ENCODE data around the gene RBMS1. TPM values are rescaled to one million over a fixed set of nuclear protein-coding genes. Genes with fewer than 3 reads are reported as not detected.

Gene RBMS1
- total and polyA plus RNA-seq, 2 of the 4 experiments (the other 2 are of a cell fraction), result 43.5 to 64.9 TPM

- H3K79me1 ChIP-seq (ENCODE audit: low read depth in 1 of 2, low read length in 2 of 2), result peaks cover 30 to 81% of the 10 kb centered on the region in 2 experiments
- H3K14ac ChIP-seq (replicated peaks; ENCODE audit: low read depth, low read length), result no peak overlapping the region
- H3K18ac ChIP-seq (ENCODE audit: low read depth, low read length), result no peak overlapping the region
- no TSS peak for BruUV-seq (replicated peaks)
- H4K91ac ChIP-seq (ENCODE audit: insufficient read depth, low read depth, low read length), result no peak overlapping the region
- no peak overlapping the region for H2BK120ac ChIP-seq (ENCODE audit: low read depth, low read length)
- H3K4me3 ChIP-seq (ENCODE audit: insufficient read depth, low read depth, low read length), result no peak overlapping the region
- no peaks in the 10 kb centered on the region for H3K27me3 ChIP-seq (ENCODE audit: control insufficient read depth, insufficient read depth, low read length)
- POLR2A ChIA-PET (ENCODE audit: unreplicated experiment), result no interaction called here
- dilution Hi-C loops (cut with HindIII; ENCODE audit: low sequenced_read_pairs, unreplicated experiment), result no loop called here
- no peak overlapping the region for H2BK5ac ChIP-seq (ENCODE audit: low read depth, low read length, poor library complexity, severe bottlenecking)
- no peak overlapping the region for H2BK15ac ChIP-seq (ENCODE audit: low read depth, low read length)
- no peaks in the 10 kb centered on the region for H3K9me3 ChIP-seq (ENCODE audit: control insufficient read depth, insufficient read depth, low read length)
- H2AK9ac ChIP-seq (replicated peaks; ENCODE audit: low read depth, low read length, poor library complexity), result no peak overlapping the region
- ATAC-seq (ENCODE audit: low read depth) (no peak), DNase-seq (no peak)
- H3K56ac ChIP-seq (ENCODE audit: extremely low read depth, insufficient read depth, low read length), result no peak overlapping the region
- intact Hi-C loops (cut with micrococcal nuclease), result loop anchor here (5.0 kb wide), 2 partner anchors 173 to 653 kb away; partner anchors contain the start of gene RBMS1
- TF ChIP-seq RAD21 (IDR thresholded peaks at IDR 0.05; ENCODE audit: low read length), result no peak
- no peak for TF ChIP-seq MAFK (IDR thresholded peaks at IDR 0.05; ENCODE audit: low read depth, low read length)
- TF ChIP-seq CHD1 (IDR thresholded peaks at IDR 0.05; ENCODE audit: low read depth, low read length), result no peak
- TF ChIP-seq RCOR1 (IDR thresholded peaks at IDR 0.05; ENCODE audit: insufficient replicate concordance, low read length), result no peak
- TF ChIP-seq, protein P1, sequence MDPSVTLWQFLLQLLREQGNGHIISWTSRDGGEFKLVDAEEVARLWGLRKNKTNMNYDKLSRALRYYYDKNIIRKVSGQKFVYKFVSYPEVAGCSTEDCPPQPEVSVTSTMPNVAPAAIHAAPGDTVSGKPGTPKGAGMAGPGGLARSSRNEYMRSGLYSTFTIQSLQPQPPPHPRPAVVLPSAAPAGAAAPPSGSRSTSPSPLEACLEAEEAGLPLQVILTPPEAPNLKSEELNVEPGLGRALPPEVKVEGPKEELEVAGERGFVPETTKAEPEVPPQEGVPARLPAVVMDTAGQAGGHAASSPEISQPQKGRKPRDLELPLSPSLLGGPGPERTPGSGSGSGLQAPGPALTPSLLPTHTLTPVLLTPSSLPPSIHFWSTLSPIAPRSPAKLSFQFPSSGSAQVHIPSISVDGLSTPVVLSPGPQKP (IDR thresholded peaks at IDR 0.05; ENCODE audit: borderline replicate concordance, low read depth, low read length), result no peak
- TF ChIP-seq, protein P2, sequence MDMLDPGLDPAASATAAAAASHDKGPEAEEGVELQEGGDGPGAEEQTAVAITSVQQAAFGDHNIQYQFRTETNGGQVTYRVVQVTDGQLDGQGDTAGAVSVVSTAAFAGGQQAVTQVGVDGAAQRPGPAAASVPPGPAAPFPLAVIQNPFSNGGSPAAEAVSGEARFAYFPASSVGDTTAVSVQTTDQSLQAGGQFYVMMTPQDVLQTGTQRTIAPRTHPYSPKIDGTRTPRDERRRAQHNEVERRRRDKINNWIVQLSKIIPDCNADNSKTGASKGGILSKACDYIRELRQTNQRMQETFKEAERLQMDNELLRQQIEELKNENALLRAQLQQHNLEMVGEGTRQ (IDR thresholded peaks at IDR 0.05; ENCODE audit: low read depth, low read length), result no peak
- no peak for TF ChIP-seq CTCF (conservative IDR thresholded peaks at IDR 0.05; ENCODE audit: low read depth, low read length)
- no peak for TF ChIP-seq NFE2L2 (IDR thresholded peaks at IDR 0.05; ENCODE audit: low read depth, low read length)
- TF ChIP-seq MAZ (IDR thresholded peaks at IDR 0.05; ENCODE audit: borderline replicate concordance, low read depth, low read length), result no peak
- TF ChIP-seq RFX5 (IDR thresholded peaks at IDR 0.05; ENCODE audit: low read depth, low read length), result no peak
- H4K20me1 ChIP-seq (ENCODE audit: insufficient read depth, low read length), result peaks cover 52% of the 10 kb centered on the region
- no peak overlapping the region for H3K4ac ChIP-seq (ENCODE audit: low read depth, low read length)
- no peak overlapping the region for H2AK5ac ChIP-seq (ENCODE audit: low read depth, low read length)
- in situ Hi-C loops (cut with MboI; ENCODE audit: low sequenced_read_pairs), result loop anchor here (5.0 kb wide), 1 partner anchor 673 kb away; no protein-coding TSS in a partner anchor
- no peak overlapping the region for H4K5ac ChIP-seq (ENCODE audit: low read depth, low read length)
- no peak overlapping the region for H3K27ac ChIP-seq (ENCODE audit: insufficient read depth, low read length)
- H3K4me1 ChIP-seq (ENCODE audit: control insufficient read depth, insufficient read depth, low read length), result peaks cover 11% of the 10 kb centered on the region
- H4K8ac ChIP-seq (ENCODE audit: low read depth in 2 of 2, low read length in 2 of 2), result no peak overlapping the region
- H3K23ac ChIP-seq (ENCODE audit: low read depth, low read length), result no peak overlapping the region
- no peak overlapping the region for H2BK20ac ChIP-seq (ENCODE audit: low read depth, low read length)
- H3K9ac ChIP-seq (ENCODE audit: low read depth, low read length), result no peak overlapping the region
- peaks cover 5% of the 10 kb centered on the region for H3K36me3 ChIP-seq (ENCODE audit: control insufficient read depth, insufficient read depth, low read length)
- CTCF ChIA-PET, result no interaction called here
- H3K4me2 ChIP-seq (ENCODE audit: low read depth, low read length), result no peak overlapping the region
- H2AFZ ChIP-seq (replicated peaks; ENCODE audit: low read length, poor library complexity), result no peak overlapping the region
- H3K9me1 ChIP-seq (ENCODE audit: insufficient read depth, low read length), result peaks cover 12% of the 10 kb centered on the region
These were observed 173.9 kb downstream of the RBMS1 start for GRCh38 chr2:160319700-160320099.

All from IMR-90 (cell line).